Measurements from ENCODE around the gene MTA1. TPM values are rescaled to one million over a fixed set of nuclear protein-coding genes. Genes with fewer than 3 reads are reported as not detected.

The MTA1 gene
- total and polyA plus RNA-seq, 2 experiments from 2014 or later: 8.1 to 37.0 TPM

- Histone ChIP-seq H3K9me2 (ENCODE audit: insufficient read depth) (no peaks in the 10 kb centered on the region), H3K27me3 (replicated peaks; ENCODE audit: insufficient read depth) (peaks cover 27% of the 10 kb centered on the region), H3K4me1 (ENCODE audit: insufficient read depth) (no peaks in the 10 kb centered on the region), H3K9me3 (ENCODE audit: low read depth) (no peaks in the 10 kb centered on the region), H3K36me3 (ENCODE audit: low read depth) (no peaks in the 10 kb centered on the region), H3K4me3 (no peak overlapping the region), H3K9ac (no peak overlapping the region), H3K79me2 (ENCODE audit: insufficient read depth) (no peaks in the 10 kb centered on the region), H2AFZ (no peak overlapping the region), H4K20me1 (ENCODE audit: insufficient read depth) (no peaks in the 10 kb centered on the region), H3K4me2 (ENCODE audit: unreplicated experiment) (no peak overlapping the region), H3F3A (ENCODE audit: insufficient read depth) (no peaks in the 10 kb centered on the region), H3K27ac (no peak overlapping the region)
- in situ Hi-C loops (cut with MboI): no loop called here
- no peak for DNase-seq
- WGBS, 2 experiments (ENCODE audit: low coverage in 1 of 2, low lambda C conversion rate in 2 of 2, missing lambda C conversion rate in 2 of 2): 77% methylated on average over 16 of the region's 16 CpGs
- TF ChIP-seq EZH2phosphoT487 (IDR thresholded peaks at IDR 0.05; ENCODE audit: insufficient read depth, low read depth) (no peak), EZH2 (IDR thresholded peaks at IDR 0.05; ENCODE audit: insufficient read depth, poor library complexity, severe bottlenecking) (no peak)
Measured at GRCh38 chr14:105508069-105508468, 88.4 kb downstream of the MTA1 start.

- in situ Hi-C loops (cut with MboI): no loop called here
- WGBS, 2 experiments (ENCODE audit: low coverage in 1 of 2, low lambda C conversion rate in 2 of 2, missing lambda C conversion rate in 2 of 2): 63 to 66% methylated on average over 12 of the region's 12 CpGs
- Histone ChIP-seq H3K9me3 (ENCODE audit: low read depth) (no peaks in the 10 kb centered on the region), H2AFZ (no peak overlapping the region), H3K27me3 (replicated peaks; ENCODE audit: insufficient read depth) (peaks cover 31% of the 10 kb centered on the region), H3K9ac (no peak overlapping the region), H3K27ac (no peak overlapping the region), H3K4me3 (no peak overlapping the region), H3K79me2 (ENCODE audit: insufficient read depth) (no peaks in the 10 kb centered on the region), H3K36me3 (ENCODE audit: low read depth) (no peaks in the 10 kb centered on the region), H3K4me1 (ENCODE audit: insufficient read depth) (no peaks in the 10 kb centered on the region), H3F3A (ENCODE audit: insufficient read depth) (no peaks in the 10 kb centered on the region), H3K4me2 (ENCODE audit: unreplicated experiment) (no peak overlapping the region), H3K9me2 (ENCODE audit: insufficient read depth) (no peaks in the 10 kb centered on the region), H4K20me1 (ENCODE audit: insufficient read depth) (no peaks in the 10 kb centered on the region)
- DNase-seq: no peak
- TF ChIP-seq EZH2 (IDR thresholded peaks at IDR 0.05; ENCODE audit: insufficient read depth, poor library complexity, severe bottlenecking) (no peak), EZH2phosphoT487 (IDR thresholded peaks at IDR 0.05; ENCODE audit: insufficient read depth, low read depth) (no peak)
Measured at GRCh38 chr14:105508601-105509000, 89.0 kb downstream of the MTA1 start.

GRCh38 chr14:105517096-105517495, 97.5 kb downstream of the MTA1 start:
- in situ Hi-C loops (cut with MboI): no loop called here

GRCh38 chr14:105519946-105520698, 100.5 kb downstream of the MTA1 start:
- H3K9me3 ChIP-seq (ENCODE audit: low read depth): no peaks in the 10 kb centered on the region
- H3K4me2 ChIP-seq (ENCODE audit: unreplicated experiment): no peak overlapping the region
- peaks cover 32% of the 10 kb centered on the region for H3K27me3 ChIP-seq (replicated peaks; ENCODE audit: insufficient read depth)
- no peak overlapping the region for H3K4me3 ChIP-seq
- 0 out of 2 replicates have a peak, but pooled peaks cover 5% of the 10 kb centered on the region for H3F3A ChIP-seq (ENCODE audit: insufficient read depth)
- DNase-seq: no peak
- H3K36me3 ChIP-seq (ENCODE audit: low read depth): no peaks in the 10 kb centered on the region
- no peaks in the 10 kb centered on the region for H3K79me2 ChIP-seq (ENCODE audit: insufficient read depth)
- H4K20me1 ChIP-seq (ENCODE audit: insufficient read depth): no peaks in the 10 kb centered on the region
- no peaks in the 10 kb centered on the region for H3K9me2 ChIP-seq (ENCODE audit: insufficient read depth)
- H3K4me1 ChIP-seq (ENCODE audit: insufficient read depth): no peaks in the 10 kb centered on the region
- TF ChIP-seq EZH2 (IDR thresholded peaks at IDR 0.05; ENCODE audit: insufficient read depth, poor library complexity, severe bottlenecking) (no peak), EZH2phosphoT487 (IDR thresholded peaks at IDR 0.05; ENCODE audit: insufficient read depth, low read depth) (no peak)
- H3K9ac ChIP-seq: no peak overlapping the region
- H2AFZ ChIP-seq: no peak overlapping the region
- 59 to 60% methylated on average over 14 of the region's 14 CpGs for WGBS, 2 experiments (ENCODE audit: low coverage in 1 of 2, low lambda C conversion rate in 2 of 2, missing lambda C conversion rate in 2 of 2)
- H3K27ac ChIP-seq: no peak overlapping the region
- in situ Hi-C loops (cut with MboI): no loop called here

More at GRCh38 chr14:105517096-105517495, 97.5 kb downstream of the MTA1 start:
- H3K27me3 ChIP-seq (replicated peaks; ENCODE audit: insufficient read depth): peaks cover 49% of the 10 kb centered on the region
- H3K9me2 ChIP-seq (ENCODE audit: insufficient read depth): no peaks in the 10 kb centered on the region
- H3F3A ChIP-seq (ENCODE audit: insufficient read depth): no peaks in the 10 kb centered on the region
- DNase-seq: no peak
- H3K9ac ChIP-seq: no peak overlapping the region
- H3K4me3 ChIP-seq: no peak overlapping the region
- WGBS, 2 experiments (ENCODE audit: low coverage in 1 of 2, low lambda C conversion rate in 2 of 2, missing lambda C conversion rate in 2 of 2): 41 to 56% methylated on average over 5 of the region's 5 CpGs
- H2AFZ ChIP-seq: no peak overlapping the region
- no peaks in the 10 kb centered on the region for H4K20me1 ChIP-seq (ENCODE audit: insufficient read depth)
- no peaks in the 10 kb centered on the region for H3K79me2 ChIP-seq (ENCODE audit: insufficient read depth)
- H3K9me3 ChIP-seq (ENCODE audit: low read depth): no peaks in the 10 kb centered on the region
- H3K36me3 ChIP-seq (ENCODE audit: low read depth): no peaks in the 10 kb centered on the region
- H3K27ac ChIP-seq: no peak overlapping the region
- no peak for TF ChIP-seq EZH2phosphoT487 (IDR thresholded peaks at IDR 0.05; ENCODE audit: insufficient read depth, low read depth)
- TF ChIP-seq EZH2 (IDR thresholded peaks at IDR 0.05; ENCODE audit: insufficient read depth, poor library complexity, severe bottlenecking): no peak
- no peak overlapping the region for H3K4me2 ChIP-seq (ENCODE audit: unreplicated experiment)
- no peaks in the 10 kb centered on the region for H3K4me1 ChIP-seq (ENCODE audit: insufficient read depth)

Other genes starting within 250 kb of the MTA1 start
- gene NUDT14, start 238.5 kb upstream of the MTA1 start, total RNA-seq (2014; rRNA removed; shearing (Covaris generic)): 6.3 and 8.6 TPM in 2 replicates
- 10.8 and 12.4 TPM in 2 replicates for gene NUDT14, start 238.5 kb upstream of the MTA1 start, polyA plus RNA-seq (2016; fragmentation: Nextera tagmentation; extraction: Ambion mirVana)
- 74.9 and 77.5 TPM in 2 replicates for gene BTBD6, start 171.3 kb upstream of the MTA1 start, total RNA-seq (2014; rRNA removed; shearing (Covaris generic))
- gene BTBD6, start 171.3 kb upstream of the MTA1 start, polyA plus RNA-seq (2016; fragmentation: Nextera tagmentation; extraction: Ambion mirVana): 5.3 and 5.9 TPM in 2 replicates
- gene BRF1, start 118.8 kb upstream of the MTA1 start, total RNA-seq (2014; rRNA removed; shearing (Covaris generic)): 27.0 and 47.8 TPM in 2 replicates
- 10.5 and 11.0 TPM in 2 replicates for gene BRF1, start 118.8 kb upstream of the MTA1 start, polyA plus RNA-seq (2016; fragmentation: Nextera tagmentation; extraction: Ambion mirVana)
- 36.7 and 39.7 TPM in 2 replicates for gene PACS2, start 105.1 kb upstream of the MTA1 start, total RNA-seq (2014; rRNA removed; shearing (Covaris generic))
- gene PACS2, start 105.1 kb upstream of the MTA1 start, polyA plus RNA-seq (2016; fragmentation: Nextera tagmentation; extraction: Ambion mirVana): 9.9 and 10.0 TPM in 2 replicates
- gene TEX22, start 21.3 kb upstream of the MTA1 start, total RNA-seq (2014; rRNA removed; shearing (Covaris generic)): 0.13 and 0.43 TPM in 2 replicates
- 0.27 and 0.46 TPM in 2 replicates for gene TEX22, start 21.3 kb upstream of the MTA1 start, polyA plus RNA-seq (2016; fragmentation: Nextera tagmentation; extraction: Ambion mirVana)
- gene CRIP2, start 55.0 kb downstream of the MTA1 start, total RNA-seq (2014; rRNA removed; shearing (Covaris generic)): 149 and 188 TPM in 2 replicates
- 317 and 319 TPM in 2 replicates for gene CRIP2, start 55.0 kb downstream of the MTA1 start, polyA plus RNA-seq (2016; fragmentation: Nextera tagmentation; extraction: Ambion mirVana)
- gene CRIP1, start 67.1 kb downstream of the MTA1 start, total RNA-seq (2014; rRNA removed; shearing (Covaris generic)): 1.8 and 12.3 TPM in 2 replicates
- 32.7 and 37.7 TPM in 2 replicates for gene CRIP1, start 67.1 kb downstream of the MTA1 start, polyA plus RNA-seq (2016; fragmentation: Nextera tagmentation; extraction: Ambion mirVana)
- 8.7 and 9.8 TPM in 2 replicates for gene TEDC1, start 71.4 kb downstream of the MTA1 start, total RNA-seq (2014; rRNA removed; shearing (Covaris generic))
- 4.0 and 6.4 TPM in 2 replicates for gene TEDC1, start 71.4 kb downstream of the MTA1 start, polyA plus RNA-seq (2016; fragmentation: Nextera tagmentation; extraction: Ambion mirVana)
- 11.1 and 20.5 TPM in 2 replicates for gene TMEM121, start 106.8 kb downstream of the MTA1 start, total RNA-seq (2014; rRNA removed; shearing (Covaris generic))
- 4.1 and 5.8 TPM in 2 replicates for gene TMEM121, start 106.8 kb downstream of the MTA1 start, polyA plus RNA-seq (2016; fragmentation: Nextera tagmentation; extraction: Ambion mirVana)